ENCODE results near the gene TBX6. TPM values are rescaled to one million over a fixed set of nuclear protein-coding genes. Genes with fewer than 3 reads are reported as not detected.
"Not testable (repeated sequence)": the region's sequence is repeated elsewhere in the genome, so short reads cannot be mapped to it uniquely, and the experiment has no call there.

Gene TBX6
- total RNA-seq, 1 experiment from 2014 or later: 1.8 TPM

- Histone ChIP-seq H2AFZ (ENCODE audit: low read length) (no peak overlapping the region), H3K4me2 (ENCODE audit: low read depth, low read length, poor library complexity, severe bottlenecking) (no peak overlapping the region), H3K9me2 (replicated peaks; ENCODE audit: insufficient read depth, low read length) (no peaks in the 10 kb centered on the region), H3K36me3 (ENCODE audit: insufficient read depth, low read length) (peaks cover 3% of the 10 kb centered on the region; the same call in 1 of the 2 replicates), H3K4me1 (ENCODE audit: low read length) (no peaks in the 10 kb centered on the region), H3K9me3 (ENCODE audit: low read length) (no peaks in the 10 kb centered on the region), H3K27ac (ENCODE audit: low read length) (no peak overlapping the region), H3K27me3 (ENCODE audit: low read length) (no peaks in the 10 kb centered on the region), H3K4me3 (ENCODE audit: low read length) (no peak overlapping the region), H3K9ac (ENCODE audit: low read length) (no peak overlapping the region), H4K20me1 (ENCODE audit: insufficient read depth, low read depth, low read length) (no peaks in the 10 kb centered on the region), H3K79me2 (ENCODE audit: low read length) (no peaks in the 10 kb centered on the region)
- no peak for DNase-seq
These were observed 24.8 kb upstream of the TBX6 start for GRCh38 chr16:30116291-30117207.

- Histone ChIP-seq H3K36me3 (ENCODE audit: insufficient read depth, low read length) (peaks cover 3% of the 10 kb centered on the region; the same call in 1 of the 2 replicates), H3K9me3 (ENCODE audit: low read length) (no peaks in the 10 kb centered on the region), H3K27ac (ENCODE audit: low read length) (no peak overlapping the region)
These were observed 23.5 kb upstream of the TBX6 start for GRCh38 chr16:30115238-30115637.

GRCh38 chr16:30114833-30115232, 23.1 kb upstream of the TBX6 start:
- not testable (repeated sequence) for H3K9me3 ChIP-seq (ENCODE audit: low read length); H3K4me3 ChIP-seq (ENCODE audit: low read length); H3K9me2 ChIP-seq (replicated peaks; ENCODE audit: insufficient read depth, low read length); H3K27me3 ChIP-seq (ENCODE audit: low read length); H2AFZ ChIP-seq (ENCODE audit: low read length); H3K4me2 ChIP-seq (ENCODE audit: low read depth, low read length, poor library complexity, severe bottlenecking); H4K20me1 ChIP-seq (ENCODE audit: insufficient read depth, low read depth, low read length); DNase-seq; H3K79me2 ChIP-seq (ENCODE audit: low read length); H3K9ac ChIP-seq (ENCODE audit: low read length); H3K27ac ChIP-seq (ENCODE audit: low read length); H3K36me3 ChIP-seq (ENCODE audit: insufficient read depth, low read length); H3K4me1 ChIP-seq (ENCODE audit: low read length)

More at GRCh38 chr16:30115238-30115637, 23.5 kb upstream of the TBX6 start:
- Histone ChIP-seq H3K4me2 (ENCODE audit: low read depth, low read length, poor library complexity, severe bottlenecking) (no peak overlapping the region), H3K9ac (ENCODE audit: low read length) (no peak overlapping the region), H3K27me3 (ENCODE audit: low read length) (no peaks in the 10 kb centered on the region), H2AFZ (ENCODE audit: low read length) (no peak overlapping the region), H3K9me2 (replicated peaks; ENCODE audit: insufficient read depth, low read length) (no peaks in the 10 kb centered on the region), H3K4me3 (ENCODE audit: low read length) (no peak overlapping the region), H4K20me1 (ENCODE audit: insufficient read depth, low read depth, low read length) (no peaks in the 10 kb centered on the region), H3K4me1 (ENCODE audit: low read length) (no peaks in the 10 kb centered on the region), H3K79me2 (ENCODE audit: low read length) (no peaks in the 10 kb centered on the region)
- no peak for DNase-seq

GRCh38 chr16:30114411-30114810, 22.7 kb upstream of the TBX6 start:
- H3K9me2 ChIP-seq (replicated peaks; ENCODE audit: insufficient read depth, low read length): no peaks in the 10 kb centered on the region
- H3K27me3 ChIP-seq (ENCODE audit: low read length): no peaks in the 10 kb centered on the region
- no peak overlapping the region for H3K27ac ChIP-seq (ENCODE audit: low read length)
- H3K4me2 ChIP-seq (ENCODE audit: low read depth, low read length, poor library complexity, severe bottlenecking): no peak overlapping the region
- H3K4me3 ChIP-seq (ENCODE audit: low read length): no peak overlapping the region
- no peaks in the 10 kb centered on the region for H3K4me1 ChIP-seq (ENCODE audit: low read length)
- no peak overlapping the region for H2AFZ ChIP-seq (ENCODE audit: low read length)
- no peak for DNase-seq
- no peaks in the 10 kb centered on the region for H3K9me3 ChIP-seq (ENCODE audit: low read length)
- H3K36me3 ChIP-seq (ENCODE audit: insufficient read depth, low read length): peaks cover 2% of the 10 kb centered on the region; the same call in 1 of the 2 replicates
- H4K20me1 ChIP-seq (ENCODE audit: insufficient read depth, low read depth, low read length): no peaks in the 10 kb centered on the region
- no peak overlapping the region for H3K9ac ChIP-seq (ENCODE audit: low read length)
- H3K79me2 ChIP-seq (ENCODE audit: low read length): no peaks in the 10 kb centered on the region

- no peaks in the 10 kb centered on the region for H4K20me1 ChIP-seq (ENCODE audit: insufficient read depth, low read depth, low read length)
- DNase-seq: no peak
- H3K4me1 ChIP-seq (ENCODE audit: low read length): no peaks in the 10 kb centered on the region
- H3K36me3 ChIP-seq (ENCODE audit: insufficient read depth, low read length): no peaks in the 10 kb centered on the region
- no peaks in the 10 kb centered on the region for H3K27me3 ChIP-seq (ENCODE audit: low read length)
- no peak overlapping the region for H3K9ac ChIP-seq (ENCODE audit: low read length)
- no peaks in the 10 kb centered on the region for H3K9me2 ChIP-seq (replicated peaks; ENCODE audit: insufficient read depth, low read length)
- no peak overlapping the region for H2AFZ ChIP-seq (ENCODE audit: low read length)
- no peak overlapping the region for H3K27ac ChIP-seq (ENCODE audit: low read length)
- H3K9me3 ChIP-seq (ENCODE audit: low read length): no peaks in the 10 kb centered on the region
- H3K4me3 ChIP-seq (ENCODE audit: low read length): no peak overlapping the region
- no peaks in the 10 kb centered on the region for H3K79me2 ChIP-seq (ENCODE audit: low read length)
- no peak overlapping the region for H3K4me2 ChIP-seq (ENCODE audit: low read depth, low read length, poor library complexity, severe bottlenecking)
These were observed 22.1 kb upstream of the TBX6 start for GRCh38 chr16:30113711-30114333.

GRCh38 chr16:30113031-30113710, 21.4 kb upstream of the TBX6 start, which contains the start of gene GDPD3:
TSS of gene GDPD3 (minus strand) at chr16:30113537. CDS start at chr16:30113478, 59 bp downstream.
- DNase-seq: no peak
- Histone ChIP-seq H3K9ac (ENCODE audit: low read length) (no peak within 1 kb of the TSS), H3K27me3 (ENCODE audit: low read length) (no peaks in the 10 kb centered on the region), H4K20me1 (ENCODE audit: insufficient read depth, low read depth, low read length) (no peaks in the 10 kb centered on the region), H3K36me3 (ENCODE audit: insufficient read depth, low read length) (no peaks in the 10 kb centered on the region), H3K4me1 (ENCODE audit: low read length) (no peaks in the 10 kb centered on the region), H2AFZ (ENCODE audit: low read length) (no peak within 1 kb of the TSS), H3K4me3 (ENCODE audit: low read length) (no peak within 1 kb of the TSS), H3K9me2 (replicated peaks; ENCODE audit: insufficient read depth, low read length) (no peaks in the 10 kb centered on the region), H3K9me3 (ENCODE audit: low read length) (no peaks in the 10 kb centered on the region), H3K27ac (ENCODE audit: low read length) (no peak within 1 kb of the TSS), H3K79me2 (ENCODE audit: low read length) (no peaks in the 10 kb centered on the region), H3K4me2 (ENCODE audit: low read depth, low read length, poor library complexity, severe bottlenecking) (no peak within 1 kb of the TSS)

- no peaks in the 10 kb centered on the region for H3K9me3 ChIP-seq (ENCODE audit: low read length)
- H3K79me2 ChIP-seq (ENCODE audit: low read length): no peaks in the 10 kb centered on the region
- H3K36me3 ChIP-seq (ENCODE audit: insufficient read depth, low read length): no peaks in the 10 kb centered on the region
- H3K27me3 ChIP-seq (ENCODE audit: low read length): no peaks in the 10 kb centered on the region
- no peak overlapping the region for H3K27ac ChIP-seq (ENCODE audit: low read length)
- no peaks in the 10 kb centered on the region for H4K20me1 ChIP-seq (ENCODE audit: insufficient read depth, low read depth, low read length)
- no peak overlapping the region for H2AFZ ChIP-seq (ENCODE audit: low read length)
- no peak overlapping the region for H3K4me3 ChIP-seq (ENCODE audit: low read length)
- no peaks in the 10 kb centered on the region for H3K4me1 ChIP-seq (ENCODE audit: low read length)
- H3K9me2 ChIP-seq (replicated peaks; ENCODE audit: insufficient read depth, low read length): no peaks in the 10 kb centered on the region
- H3K4me2 ChIP-seq (ENCODE audit: low read depth, low read length, poor library complexity, severe bottlenecking): no peak overlapping the region
- peak; percentile 91 for DNase-seq
- no peak overlapping the region for H3K9ac ChIP-seq (ENCODE audit: low read length)
These were observed 20.7 kb upstream of the TBX6 start for GRCh38 chr16:30112197-30113030.
